Frontal cortex (tissue), 4 donors: ENCODE measurements around the gene DAZL. TPM values are rescaled to one million over a fixed set of nuclear protein-coding genes. Genes with fewer than 3 reads are reported as not detected.

Source experiments
- DNase-seq, 2 donors: peaks; one replicate each; pipeline ENCODE4 v3.0.0; 2012; ENCODE audit warnings: low spot score in 2 of 2
- FAIRE-seq: peaks from 2 replicates; lab custom pipeline; 2012; peaks lifted over from hg19 to GRCh38; lab: Jason Lieb, UNC
- total RNA-seq: library from RNA; depleted of rRNA; stranded (reverse); fragments of >200 nt; gene quantifications from one replicate; pipeline ENCODE4 v1.2.3, GENCODE V29; 2014
- donor health status: control.
- donor health status: control.
- donor health status: control.

DAZL gene
- total RNA-seq, 1 donor from 2014 or later, result not detected

DNA sequence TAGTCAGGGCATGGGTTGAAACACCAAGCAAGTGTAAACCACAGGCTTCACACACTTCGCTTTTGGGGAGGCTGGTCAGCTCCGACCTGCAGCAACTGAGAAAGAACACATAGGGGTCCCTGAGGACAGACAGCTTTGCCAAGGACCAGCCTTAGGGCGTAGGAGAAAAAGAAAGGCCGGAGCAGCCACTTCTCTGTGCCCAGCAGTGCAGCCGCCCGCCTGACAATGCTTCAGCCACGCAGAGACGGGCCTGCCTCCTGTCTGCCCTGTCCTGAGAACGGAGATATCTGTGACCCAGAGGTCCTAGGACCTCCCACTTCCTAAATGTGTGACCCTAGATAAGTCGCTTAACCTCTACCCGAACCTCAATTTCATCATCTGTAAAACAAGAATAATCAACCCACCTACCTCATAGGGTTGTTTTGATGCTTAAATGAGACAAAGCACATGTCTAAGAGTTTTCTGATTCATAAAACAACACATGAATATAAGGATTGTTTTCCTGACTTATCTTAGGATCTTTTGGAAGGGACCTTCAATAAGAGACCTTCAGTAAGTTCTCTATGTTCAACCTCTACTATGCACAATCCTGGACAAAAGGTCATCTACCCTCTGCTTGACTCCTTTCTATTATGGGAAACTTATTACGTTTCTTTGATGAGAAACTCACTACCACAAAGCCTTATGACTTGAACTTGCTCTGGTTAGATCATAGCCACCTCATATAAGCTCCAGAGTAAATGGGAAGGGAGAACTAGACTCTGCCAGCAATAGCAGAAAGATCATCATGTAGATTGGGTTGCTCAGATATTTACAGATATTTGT is 58.8 kb downstream of the DAZL start:
- no peak for FAIRE-seq

DNA sequence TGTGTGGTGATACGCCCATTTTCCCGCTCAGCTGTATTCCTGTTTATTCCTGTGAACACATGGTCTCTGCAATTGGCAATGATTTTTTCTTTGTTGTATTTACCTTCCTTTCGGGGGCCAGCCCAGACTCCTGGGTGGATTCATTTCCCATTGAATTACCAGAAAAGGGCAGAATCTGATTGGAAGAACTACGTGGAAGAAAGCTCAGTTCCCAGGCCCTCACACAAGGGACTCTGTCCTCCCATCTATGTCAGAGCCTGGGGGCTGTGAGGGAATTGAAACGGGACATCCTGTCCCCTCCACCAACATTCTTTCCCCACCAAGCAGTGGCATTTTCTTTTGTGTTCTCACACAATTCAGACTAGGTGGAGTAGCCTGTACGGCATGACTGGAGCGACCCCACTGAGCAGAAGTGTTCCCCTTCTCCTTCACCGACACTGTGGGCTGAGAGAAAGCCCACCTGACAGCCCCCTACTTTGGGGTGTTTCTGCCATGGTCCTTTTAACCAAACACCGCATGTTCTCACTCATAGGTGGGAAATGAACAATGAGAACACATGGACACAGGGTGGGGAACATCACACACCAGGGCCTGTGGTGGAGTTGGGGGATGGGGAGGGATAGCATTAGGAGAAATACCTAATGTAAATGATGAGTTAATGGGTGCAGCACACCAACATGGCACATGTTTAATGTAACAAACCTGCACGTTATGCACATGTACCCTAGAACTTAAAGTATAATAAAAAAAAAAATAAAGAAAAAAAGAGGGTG is 59.6 kb downstream of the DAZL start:
- no peak for DNase-seq
- no peak for FAIRE-seq

More for the DNA sequence above, 58.8 kb downstream of the DAZL start:
- DNase-seq, result no peak

DNA sequence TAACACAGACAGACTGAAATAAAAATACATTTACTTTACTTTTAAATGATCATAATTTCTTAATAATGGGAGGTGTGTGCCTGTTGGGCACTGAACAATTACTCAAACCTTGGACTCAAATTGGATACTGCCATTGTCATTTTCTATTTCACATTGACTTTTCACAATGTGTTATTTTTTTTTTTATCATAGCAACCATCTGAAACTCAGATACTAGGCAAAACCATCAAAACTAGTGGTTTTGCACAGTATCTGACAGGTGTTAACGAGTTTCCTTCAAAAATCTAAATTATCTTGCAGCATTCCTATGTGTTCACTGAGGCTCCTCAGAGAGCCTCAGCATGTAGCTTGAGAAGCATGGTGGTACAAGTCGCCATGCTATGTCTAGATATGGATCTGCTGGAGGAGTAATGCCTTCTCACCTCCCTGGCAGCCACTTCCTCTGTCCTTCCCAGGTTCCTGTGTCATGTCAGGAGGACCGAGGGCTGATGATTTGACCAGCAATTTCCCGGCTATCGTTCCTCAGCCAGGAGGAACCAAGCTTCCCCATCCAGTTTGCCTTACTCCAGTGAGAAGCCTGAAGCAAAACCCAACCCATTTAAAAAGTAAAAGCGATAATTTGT is 61.9 kb downstream of the DAZL start:
- FAIRE-seq (no peak), DNase-seq (no peak)

DNA sequence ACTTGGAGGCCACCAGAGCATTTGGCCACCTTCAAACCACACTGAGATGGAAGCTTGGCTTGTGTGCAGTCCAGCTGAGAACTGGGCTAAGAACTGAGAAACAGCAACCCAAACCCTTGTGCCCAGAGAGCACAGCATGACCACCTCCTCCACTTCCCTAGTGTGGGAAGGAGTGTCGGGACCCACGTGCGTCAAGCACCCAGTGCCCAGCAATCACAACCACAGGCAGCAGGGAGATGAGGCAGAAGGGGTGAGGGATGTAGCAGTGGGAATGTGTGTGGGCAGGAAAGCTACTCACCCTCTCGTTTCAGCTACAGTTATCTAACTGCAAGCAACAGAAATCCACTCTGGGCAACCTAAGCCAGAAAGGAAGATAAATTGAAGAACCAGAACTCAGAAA is 66.7 kb downstream of the DAZL start:
- FAIRE-seq, result no peak
- DNase-seq, result no peak

DNA sequence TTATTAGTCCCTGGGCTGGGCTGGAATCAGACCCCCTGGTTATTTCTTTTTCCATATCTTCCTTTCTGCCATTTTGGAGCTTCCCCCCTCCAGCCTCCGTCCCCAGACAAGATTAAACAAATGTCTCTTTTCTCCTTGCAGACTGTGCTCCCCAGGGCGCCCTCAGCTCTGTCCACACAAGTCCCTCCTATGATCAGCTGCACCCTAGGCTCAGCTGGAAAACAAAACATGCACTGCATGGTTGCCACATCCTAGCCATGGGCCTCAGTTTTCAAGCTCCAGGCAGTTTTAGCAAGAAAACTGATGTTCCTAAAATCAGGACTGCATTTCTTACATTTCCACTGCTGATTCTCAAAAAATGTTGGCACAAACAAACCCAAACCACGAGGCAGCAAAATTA is 68.2 kb downstream of the DAZL start:
- DNase-seq (no peak), FAIRE-seq (no peak)

Other genes starting within 250 kb of the DAZL start
- gene RFTN1, start 91.7 kb downstream of the DAZL start, total RNA-seq, result 11.0 TPM